SJSA1 (cell line): ENCODE results near the gene GNLY. TPM values are rescaled to one million over a fixed set of nuclear protein-coding genes. Genes with fewer than 3 reads are reported as not detected.
A peak's percentile ranks its signal among the peaks of the same experiment; 100 is the strongest.

ENCODE experiments used
- DNase-seq, 2 experiments: peaks; one replicate each; pipeline ENCODE4 v3.0.0-alpha.2; 2015 to 2020; ENCODE audit warnings: low spot score in 2 of 2, low read depth in 1 of 2
- H3K27ac ChIP-seq: fragments of 250-450 bp; sonication (Bioruptor Pico); 2 replicates; pipeline ENCODE4 v1.5.1; 2020; ENCODE audit warnings: mild to moderate bottlenecking, moderate library complexity
- H3K27me3 ChIP-seq: fragments of 250-450 bp; sonication (Bioruptor Pico); replicated peaks from 2 replicates; pipeline ENCODE4 v1.5.1; 2020; ENCODE audit warnings: mild to moderate bottlenecking, moderate library complexity
- H3K36me3 ChIP-seq: fragments of 250-450 bp; sonication (Bioruptor Pico); 2 replicates; pipeline ENCODE4 v1.5.1; 2020; ENCODE audit warnings: mild to moderate bottlenecking
- H3K4me1 ChIP-seq: fragments of 250-450 bp; sonication (Bioruptor Pico); replicated peaks from 2 replicates; pipeline ENCODE4 v1.6.1; 2021; ENCODE audit warnings: mild to moderate bottlenecking
- H3K4me3 ChIP-seq: fragments of 250-450 bp; sonication (Bioruptor Pico); 2 replicates; pipeline ENCODE4 v1.5.1; 2020; ENCODE audit warnings: mild to moderate bottlenecking
- H3K9me3 ChIP-seq: fragments of 250-450 bp; sonication (Bioruptor Pico); replicated peaks from 2 replicates; pipeline ENCODE4 v1.5.1; 2020; ENCODE audit warnings: mild to moderate bottlenecking
- total RNA-seq: library from RNA; depleted of rRNA; stranded (reverse); fragments of >200 nt; shearing (Covaris generic); gene quantifications from 2 replicates; pipeline ENCODE4 v1.2.3, GENCODE V29; 2014

The GNLY gene
- total RNA-seq, 1 experiment from 2014 or later = not detected

GRCh38 chr2:85737481-85737880, 43.3 kb downstream of the GNLY start:
- Histone ChIP-seq H3K4me3 (no peak overlapping the region), H3K27me3 (no peaks in the 10 kb centered on the region), H3K36me3 (no peaks in the 10 kb centered on the region), H3K27ac (peak overlapping the region; percentile 29; the same call in 1 of the 2 replicates), H3K9me3 (no peaks in the 10 kb centered on the region), H3K4me1 (peaks cover 38% of the 10 kb centered on the region)
- peak; percentile 32 to 66 for DNase-seq

GRCh38 chr2:85737961-85738360, 43.8 kb downstream of the GNLY start:
- H3K4me3 ChIP-seq = no peak overlapping the region
- peak overlapping the region; percentile 29; the same call in 1 of the 2 replicates for H3K27ac ChIP-seq
- H3K36me3 ChIP-seq = no peaks in the 10 kb centered on the region
- peaks cover 43% of the 10 kb centered on the region for H3K4me1 ChIP-seq
- H3K9me3 ChIP-seq = no peaks in the 10 kb centered on the region
- no peaks in the 10 kb centered on the region for H3K27me3 ChIP-seq
- DNase-seq = no peak

GRCh38 chr2:85740193-85740592, 46.0 kb downstream of the GNLY start:
- Histone ChIP-seq H3K9me3 (no peaks in the 10 kb centered on the region), H3K27me3 (no peaks in the 10 kb centered on the region), H3K4me3 (no peak overlapping the region), H3K4me1 (peaks cover 64% of the 10 kb centered on the region), H3K36me3 (no peaks in the 10 kb centered on the region), H3K27ac (no peak overlapping the region)
- no peak for DNase-seq

GRCh38 chr2:85741211-85741832, 47.2 kb downstream of the GNLY start:
- H3K27me3 ChIP-seq = no peaks in the 10 kb centered on the region
- no peak overlapping the region for H3K4me3 ChIP-seq
- H3K36me3 ChIP-seq = no peaks in the 10 kb centered on the region
- peak overlapping the region; percentile 85 for H3K27ac ChIP-seq
- peaks cover 68% of the 10 kb centered on the region for H3K4me1 ChIP-seq
- DNase-seq = no peak
- no peaks in the 10 kb centered on the region for H3K9me3 ChIP-seq

- H3K27me3 ChIP-seq = no peaks in the 10 kb centered on the region
- peak overlapping the region; percentile 85 for H3K27ac ChIP-seq
- H3K4me1 ChIP-seq = peaks cover 62% of the 10 kb centered on the region
- no peak overlapping the region for H3K4me3 ChIP-seq
- H3K36me3 ChIP-seq = no peaks in the 10 kb centered on the region
- H3K9me3 ChIP-seq = no peaks in the 10 kb centered on the region
- DNase-seq = peak; percentile 96 to 97
Measured at GRCh38 chr2:85741833-85742455, 47.8 kb downstream of the GNLY start.

- Histone ChIP-seq H3K9me3 (no peaks in the 10 kb centered on the region), H3K4me1 (peaks cover 53% of the 10 kb centered on the region), H3K4me3 (no peak overlapping the region), H3K36me3 (no peaks in the 10 kb centered on the region), H3K27ac (peak overlapping the region; percentile 31), H3K27me3 (no peaks in the 10 kb centered on the region)
- DNase-seq = peak; percentile 30 to 69
Measured at GRCh38 chr2:85743304-85743978, 49.3 kb downstream of the GNLY start.

GRCh38 chr2:85744055-85744454, 49.9 kb downstream of the GNLY start:
- Histone ChIP-seq H3K27me3 (no peaks in the 10 kb centered on the region), H3K36me3 (no peaks in the 10 kb centered on the region), H3K4me1 (peaks cover 59% of the 10 kb centered on the region), H3K27ac (peak overlapping the region; percentile 31), H3K9me3 (no peaks in the 10 kb centered on the region; the same call in 1 of the 2 replicates), H3K4me3 (no peak overlapping the region)
- no peak for DNase-seq

GRCh38 chr2:85744741-85745601, 50.8 kb downstream of the GNLY start:
- Histone ChIP-seq H3K4me1 (peaks cover 64% of the 10 kb centered on the region), H3K27ac (peak overlapping the region; percentile 35; the same call in 1 of the 2 replicates), H3K4me3 (no peak overlapping the region), H3K27me3 (no peaks in the 10 kb centered on the region), H3K36me3 (no peaks in the 10 kb centered on the region), H3K9me3 (no peaks in the 10 kb centered on the region; the same call in 1 of the 2 replicates)
- DNase-seq = peak in 1 of 2 experiments; percentile 81

GRCh38 chr2:85745619-85746018, 51.5 kb downstream of the GNLY start:
- Histone ChIP-seq H3K4me3 (no peak overlapping the region), H3K27me3 (no peaks in the 10 kb centered on the region), H3K36me3 (no peaks in the 10 kb centered on the region), H3K27ac (peak overlapping the region; percentile 35; the same call in 1 of the 2 replicates), H3K4me1 (peaks cover 68% of the 10 kb centered on the region), H3K9me3 (no peaks in the 10 kb centered on the region; the same call in 1 of the 2 replicates)
- no peak for DNase-seq

- H3K27me3 ChIP-seq = no peaks in the 10 kb centered on the region
- H3K27ac ChIP-seq = no peak overlapping the region
- no peak for DNase-seq
- H3K9me3 ChIP-seq = no peaks in the 10 kb centered on the region; the same call in 1 of the 2 replicates
- H3K4me3 ChIP-seq = no peak overlapping the region
- peaks cover 64% of the 10 kb centered on the region for H3K4me1 ChIP-seq
- H3K36me3 ChIP-seq = no peaks in the 10 kb centered on the region
Measured at GRCh38 chr2:85746321-85747004, 52.3 kb downstream of the GNLY start.

- Histone ChIP-seq H3K4me3 (no peak overlapping the region), H3K27ac (no peak overlapping the region), H3K36me3 (no peaks in the 10 kb centered on the region), H3K27me3 (no peaks in the 10 kb centered on the region), H3K9me3 (no peaks in the 10 kb centered on the region; the same call in 1 of the 2 replicates), H3K4me1 (peaks cover 54% of the 10 kb centered on the region)
- no peak for DNase-seq
Measured at GRCh38 chr2:85747441-85747840, 53.3 kb downstream of the GNLY start.

- Histone ChIP-seq H3K36me3 (no peaks in the 10 kb centered on the region), H3K4me1 (peaks cover 47% of the 10 kb centered on the region), H3K27me3 (no peaks in the 10 kb centered on the region), H3K9me3 (no peaks in the 10 kb centered on the region; the same call in 1 of the 2 replicates), H3K27ac (no peak overlapping the region), H3K4me3 (no peak overlapping the region)
- no peak for DNase-seq
Measured at GRCh38 chr2:85748039-85748734, 54.0 kb downstream of the GNLY start.
